ENCODE results near the gene PCGF2. TPM values are rescaled to one million over a fixed set of nuclear protein-coding genes. Genes with fewer than 3 reads are reported as not detected.

PCGF2 gene
- total and polyA plus RNA-seq, 10 of the 15 experiments (the other 5 are each of a cell fraction or from before 2014, with no cell fraction given): 2.7 to 35.6 (median 7.2) TPM

- TF ChIP-seq RAD21 (IDR thresholded peaks at IDR 0.05; ENCODE audit: insufficient read depth, low read depth, low read length): no peak
- TF ChIP-seq JUNB (IDR thresholded peaks at IDR 0.05): no peak
- no peak for TF ChIP-seq TCF3 (IDR thresholded peaks at IDR 0.05; ENCODE audit: borderline replicate concordance, insufficient read depth, low read depth, low read length)
- no peak for TF ChIP-seq ZNF207 (IDR thresholded peaks at IDR 0.05; ENCODE audit: borderline replicate concordance)
- TF ChIP-seq SUPT20H (IDR thresholded peaks at IDR 0.05; ENCODE audit: borderline replicate concordance, control insufficient read depth, low read depth, low read length): no peak
These were observed 57.0 kb downstream of the PCGF2 start (continued) for GRCh38 chr17:38691154-38691553.

GRCh38 chr17:38690386-38690785 is 57.8 kb downstream of the PCGF2 start:
- no peak for DNase-seq (ENCODE audit: low read depth, low spot score)
- SMC1A ChIA-PET (ENCODE audit: uncharacterized antibody, unreplicated experiment): interaction anchor here (1.1 to 1.8 kb wide), 5 partner anchors 8 to 15 kb away, joined by 3 to 5 read pairs (median 4); no protein-coding TSS in a partner anchor
- CTCF ChIA-PET: interaction anchor here (1.1 to 4.0 kb wide), 2 partner anchors 13 to 41 kb away, joined by 5 to 15 read pairs; partner anchors contain the start of gene CISD3
- Histone ChIP-seq H3K27me3 (replicated peaks in 1 of 2; ENCODE audit: control insufficient read depth in 2 of 2, insufficient read depth in 2 of 2, low read length in 1 of 2) (no peaks in the 10 kb centered on the region), H4K20me1 (ENCODE audit: control insufficient read depth, insufficient read depth) (no peaks in the 10 kb centered on the region), H3K79me2 (ENCODE audit: control insufficient read depth, insufficient read depth, low read length) (no peaks in the 10 kb centered on the region), H3K36me3 (ENCODE audit: control insufficient read depth in 2 of 2, insufficient read depth in 2 of 2, low read length in 1 of 2) (no peaks in the 10 kb centered on the region), H3K4me1 (ENCODE audit: control insufficient read depth, insufficient read depth, low read length) (no peaks in the 10 kb centered on the region; the same call in 1 of the 2 replicates), H3K9ac (ENCODE audit: control insufficient read depth, insufficient read depth, low read length) (no peak overlapping the region), H2AFZ (ENCODE audit: control insufficient read depth, low read depth, low read length) (no peak overlapping the region), H3K9me3 (replicated peaks; ENCODE audit: control insufficient read depth, insufficient read depth, low read length) (no peaks in the 10 kb centered on the region), H3K27ac (ENCODE audit: control insufficient read depth, insufficient read depth) (no peak overlapping the region), H3K4me2 (ENCODE audit: control insufficient read depth, insufficient read depth) (no peak overlapping the region), H3K4me3 (no peak overlapping the region)
- no peak for FAIRE-seq
- 69% methylated on average over 4 of the region's 4 CpGs for WGBS (ENCODE audit: insufficient coverage, insufficient replicate concordance, low lambda C conversion rate, missing lambda C conversion rate)
- ATAC-seq: no peak
- in situ Hi-C loops (cut with MboI) (no loop called here), intact Hi-C loops (cut with micrococcal nuclease; ENCODE audit: unreplicated experiment) (no loop called here)
- RAD21 ChIA-PET (ENCODE audit: unreplicated experiment): interaction anchor here (0.9 kb wide), 1 partner anchor 14 kb away, joined by 3 read pairs; no protein-coding TSS in a partner anchor
- BruUV-seq (replicated peaks): no TSS peak
- POLR2A ChIA-PET: interaction anchor here (0.5 to 0.6 kb wide), 2 partner anchors 33 to 344 kb away, joined by 3 to 4 read pairs; no protein-coding TSS in a partner anchor
- TF ChIP-seq, protein P1, sequence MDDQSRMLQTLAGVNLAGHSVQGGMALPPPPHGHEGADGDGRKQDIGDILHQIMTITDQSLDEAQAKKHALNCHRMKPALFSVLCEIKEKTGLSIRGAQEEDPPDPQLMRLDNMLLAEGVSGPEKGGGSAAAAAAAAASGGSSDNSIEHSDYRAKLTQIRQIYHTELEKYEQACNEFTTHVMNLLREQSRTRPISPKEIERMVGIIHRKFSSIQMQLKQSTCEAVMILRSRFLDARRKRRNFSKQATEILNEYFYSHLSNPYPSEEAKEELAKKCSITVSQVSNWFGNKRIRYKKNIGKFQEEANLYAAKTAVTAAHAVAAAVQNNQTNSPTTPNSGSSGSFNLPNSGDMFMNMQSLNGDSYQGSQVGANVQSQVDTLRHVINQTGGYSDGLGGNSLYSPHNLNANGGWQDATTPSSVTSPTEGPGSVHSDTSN (IDR thresholded peaks at IDR 0.05; ENCODE audit: insufficient replicate concordance, low read depth, low read length): no peak
- TF ChIP-seq CEBPB (IDR thresholded peaks at IDR 0.05; ENCODE audit: borderline replicate concordance in 1 of 2, low read depth in 2 of 2, low read length in 2 of 2): no peak
- no peak for TF ChIP-seq SKIL (IDR thresholded peaks at IDR 0.05; ENCODE audit: low read depth, poor library complexity, severe bottlenecking)
- no peak for TF ChIP-seq BCL11A (IDR thresholded peaks at IDR 0.05; ENCODE audit: low read depth, low read length)
- TF ChIP-seq HDAC2 (IDR thresholded peaks at IDR 0.05): no peak
- no peak for TF ChIP-seq MEF2B (IDR thresholded peaks at IDR 0.05; ENCODE audit: partially characterized antibody, poor library complexity, severe bottlenecking)
- no peak for TF ChIP-seq TARDBP (IDR thresholded peaks at IDR 0.05; ENCODE audit: borderline replicate concordance)
- TF ChIP-seq EED (IDR thresholded peaks at IDR 0.05; ENCODE audit: low read depth): no peak
- no peak for TF ChIP-seq YY1 (IDR thresholded peaks at IDR 0.05; ENCODE audit: low read depth, low read length)
- TF ChIP-seq POU2F2 (IDR thresholded peaks at IDR 0.05; ENCODE audit: borderline replicate concordance, low read depth, low read length): no peak
- no peak for TF ChIP-seq SUZ12 (IDR thresholded peaks at IDR 0.05; ENCODE audit: unreplicated experiment)
- no peak for TF ChIP-seq SMC3 (IDR thresholded peaks at IDR 0.05; ENCODE audit: borderline replicate concordance, low read length)
- TF ChIP-seq SP1 (IDR thresholded peaks at IDR 0.05; ENCODE audit: low read depth, low read length): no peak
- TF ChIP-seq, protein P2, sequence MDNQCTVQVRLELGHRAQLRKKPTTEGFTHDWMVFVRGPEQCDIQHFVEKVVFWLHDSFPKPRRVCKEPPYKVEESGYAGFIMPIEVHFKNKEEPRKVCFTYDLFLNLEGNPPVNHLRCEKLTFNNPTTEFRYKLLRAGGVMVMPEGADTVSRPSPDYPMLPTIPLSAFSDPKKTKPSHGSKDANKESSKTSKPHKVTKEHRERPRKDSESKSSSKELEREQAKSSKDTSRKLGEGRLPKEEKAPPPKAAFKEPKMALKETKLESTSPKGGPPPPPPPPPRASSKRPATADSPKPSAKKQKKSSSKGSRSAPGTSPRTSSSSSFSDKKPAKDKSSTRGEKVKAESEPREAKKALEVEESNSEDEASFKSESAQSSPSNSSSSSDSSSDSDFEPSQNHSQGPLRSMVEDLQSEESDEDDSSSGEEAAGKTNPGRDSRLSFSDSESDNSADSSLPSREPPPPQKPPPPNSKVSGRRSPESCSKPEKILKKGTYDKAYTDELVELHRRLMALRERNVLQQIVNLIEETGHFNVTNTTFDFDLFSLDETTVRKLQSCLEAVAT (IDR thresholded peaks at IDR 0.05): no peak
- no peak for TF ChIP-seq CREM (IDR thresholded peaks at IDR 0.05; ENCODE audit: low read depth)
- no peak for TF ChIP-seq POLR2A (IDR thresholded peaks at IDR 0.05; ENCODE audit: low read depth, low read length)

All from GM12878 (cell line).